GM23248 (cell line): ENCODE measurements around the gene OR5B17.

Experiments
- EZH2 ChIP-seq: fragments of 200-600 bp; sonication (generic); IDR thresholded peaks from 2 replicates; pipeline ENCODE4 v1.6.1; 2018; ENCODE audit warnings: antibody characterized with exemption, mild to moderate bottlenecking; ENCODE audit not compliant: insufficient read depth, poor library complexity, severe bottlenecking
- EZH2phosphoT487 ChIP-seq: fragments of 200-600 bp; sonication (generic); IDR thresholded peaks from 2 replicates; pipeline ENCODE4 v1.6.1; 2018; ENCODE audit warnings: antibody characterized with exemption, moderate library complexity, mild to moderate bottlenecking, low read depth; ENCODE audit not compliant: insufficient read depth

DNA sequence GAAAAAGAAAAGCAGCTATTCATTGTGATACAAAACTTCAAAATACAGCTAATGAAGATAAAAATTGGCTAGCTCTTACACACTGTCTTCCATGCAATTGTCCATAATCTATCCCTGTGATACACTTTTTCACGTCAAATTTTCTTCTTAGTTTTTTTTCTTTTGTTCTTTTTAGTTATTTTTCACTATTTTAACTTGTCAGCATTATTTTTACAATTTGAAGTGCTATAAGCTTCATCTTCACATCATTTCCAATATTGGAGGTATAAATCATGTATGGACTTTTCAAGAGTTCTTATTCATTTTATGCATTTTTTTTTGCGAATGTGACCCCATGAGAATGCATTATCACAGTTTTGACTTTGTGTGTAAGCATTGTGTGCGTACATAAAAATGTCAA lies 4.1 kb downstream of the OR5B17 start:
- TF ChIP-seq EZH2phosphoT487 (no peak), EZH2 (no peak)
